CD4-positive, alpha-beta T cell (primary cell): ENCODE data around the gene ZMIZ2. TPM values are rescaled to one million over a fixed set of nuclear protein-coding genes. Genes with fewer than 3 reads are reported as not detected.

ENCODE experiments used
- ATAC-seq: fragments of 200-7000 bp; cut with Tn5 transposase; one replicate; pipeline ENCODE4 v1.10.0; 2022; ENCODE audit warnings: mild to moderate bottlenecking; ENCODE audit not compliant: poor library complexity
- CTCF ChIA-PET: fragments of 350-600 bp; sonication (Branson Sonifier 250); formaldehyde crosslinking; loops from one replicate; lab custom pipeline; 2021; ENCODE audit warnings: antibody characterized with exemption, inconsistent platforms; lab: Charles Lee
- POLR2A ChIA-PET: fragments of 350-600 bp; sonication (Branson Sonifier 250); formaldehyde crosslinking; loops from one replicate; lab custom pipeline; 2021; ENCODE audit warnings: antibody characterized with exemption, inconsistent platforms; lab: Charles Lee
- DNase-seq, 14 experiments: peaks; one replicate each; pipeline ENCODE4 v3.0.0-alpha.2; 2013 to 2020; ENCODE audit warnings: mixed read lengths in 2 of 14
- H3K27ac ChIP-seq, 2 donors: one replicate each; pipeline versions ENCODE4 v1.5.1 to v1.7.0; 2013; ENCODE audit warnings: low read length in 2 of 2, low read depth in 1 of 2, mild to moderate bottlenecking in 1 of 2
- H3K27me3 ChIP-seq, 2 experiments: 1 replicate in 1 of 2; 2 replicates in 1 of 2; pipeline versions ENCODE4 v1.6.1 to v1.7.0; 2013; ENCODE audit warnings: low read length in 2 of 2, control low read depth in 1 of 2, mild to moderate bottlenecking in 1 of 2, moderate library complexity in 1 of 2; ENCODE audit not compliant: insufficient read depth in 2 of 2, control insufficient read depth in 1 of 2
- H3K36me3 ChIP-seq: one replicate; pipeline ENCODE4 v1.6.1; 2013; ENCODE audit warnings: low read length, control low read depth; ENCODE audit not compliant: insufficient read depth
- H3K4me1 ChIP-seq: one replicate; pipeline ENCODE4 v1.6.1; 2013; ENCODE audit warnings: low read length, control low read depth; ENCODE audit not compliant: insufficient read depth
- H3K4me3 ChIP-seq: one replicate; pipeline ENCODE4 v1.5.1; 2013; ENCODE audit warnings: mild to moderate bottlenecking, low read length, moderate library complexity
- H3K9me3 ChIP-seq, 2 experiments: 1 replicate in 1 of 2; 2 replicates in 1 of 2; pipeline versions ENCODE4 v1.6.1 to v1.7.0; 2013; ENCODE audit warnings: low read length in 2 of 2, mild to moderate bottlenecking in 2 of 2, control low read depth in 1 of 2, moderate library complexity in 1 of 2; ENCODE audit not compliant: control insufficient read depth in 1 of 2, insufficient read depth in 1 of 2
- H3K27ac Mint-ChIP-seq: one replicate; pipeline ENCODE4 v1.8.0; 2020; ENCODE audit warnings: mixed read lengths
- H3K27me3 Mint-ChIP-seq: one replicate; pipeline ENCODE4 v1.8.0; 2021; ENCODE audit warnings: mixed read lengths
- H3K36me3 Mint-ChIP-seq: one replicate; pipeline ENCODE4 v1.8.0; 2021; ENCODE audit warnings: low read depth, mixed read lengths
- H3K4me1 Mint-ChIP-seq: one replicate; pipeline ENCODE4 v1.8.0; 2021; ENCODE audit warnings: low read depth, mixed read lengths
- H3K4me3 Mint-ChIP-seq: one replicate; pipeline ENCODE4 v1.8.0; 2020; ENCODE audit warnings: mild to moderate bottlenecking, mixed read lengths
- H3K9me3 Mint-ChIP-seq: one replicate; pipeline ENCODE4 v1.8.0; 2020; ENCODE audit warnings: mixed read lengths
- CTCF ChIP-seq: fragments of 200-600 bp; IDR thresholded peaks from one replicate; pipeline ENCODE4 v1.8.0; 2022; ENCODE audit warnings: antibody characterized with exemption, mild to moderate bottlenecking
- intact Hi-C, 2 experiments: fragments of 100-400 bp; cut with DNase I in 1 of 2; cut with micrococcal nuclease in 1 of 2; formaldehyde crosslinking; loops; one replicate each; pipeline versions ENCODE4 v1.15.1 to v1.9.0; 2023 to 2025; cut with DNase I, micrococcal nuclease
- total RNA-seq, 174 experiments: library from RNA in 2 of 174; stranded (reverse) in 2 of 174; gene quantifications; one replicate each; pipeline ENCODE4 v1.2.3 and lab custom pipeline; 2021 to 2026

The ZMIZ2 gene
- total RNA-seq, 2 experiments from 2014 or later, result 81.5 to 82.0 TPM

GRCh38 chr7:44764081-44764480, 15.4 kb downstream of the ZMIZ2 start:
- no peaks in the 10 kb centered on the region for H3K27me3 Mint-ChIP-seq
- no peak overlapping the region for H3K27ac Mint-ChIP-seq
- Histone ChIP-seq H3K27me3 (no peaks in the 10 kb centered on the region), H3K9me3 (no peaks in the 10 kb centered on the region), H3K36me3 (peaks cover 84% of the 10 kb centered on the region), H3K4me3 (no peak overlapping the region), H3K27ac (no peak overlapping the region), H3K4me1 (peaks cover 16% of the 10 kb centered on the region)
- peaks cover 83% of the 10 kb centered on the region for H3K36me3 Mint-ChIP-seq
- ATAC-seq (no peak), DNase-seq (no peak)
- intact Hi-C loops, result no loop called here
- no peak overlapping the region for H3K4me3 Mint-ChIP-seq
- H3K4me1 Mint-ChIP-seq, result peaks cover 22% of the 10 kb centered on the region
- no peak for TF ChIP-seq CTCF
- H3K9me3 Mint-ChIP-seq, result no peaks in the 10 kb centered on the region
- ChIA-PET CTCF (no interaction called here), POLR2A (no interaction called here)

- ATAC-seq, result no peak
- Histone ChIP-seq H3K27me3 (no peaks in the 10 kb centered on the region), H3K4me3 (no peak overlapping the region), H3K4me1 (peaks cover 24% of the 10 kb centered on the region), H3K9me3 (no peaks in the 10 kb centered on the region), H3K36me3 (peaks cover 75% of the 10 kb centered on the region), H3K27ac (no peak overlapping the region)
- DNase-seq, result no peak
- no peak overlapping the region for H3K4me3 Mint-ChIP-seq
- H3K36me3 Mint-ChIP-seq, result peaks cover 74% of the 10 kb centered on the region
- no peaks in the 10 kb centered on the region for H3K27me3 Mint-ChIP-seq
- H3K4me1 Mint-ChIP-seq, result peaks cover 30% of the 10 kb centered on the region
- H3K27ac Mint-ChIP-seq, result no peak overlapping the region
- intact Hi-C loops, result no loop called here
- no peak for TF ChIP-seq CTCF
- CTCF ChIA-PET, result no interaction called here
- POLR2A ChIA-PET, result no interaction called here
- H3K9me3 Mint-ChIP-seq, result no peaks in the 10 kb centered on the region
Observed at GRCh38 chr7:44764665-44765578, 16.3 kb downstream of the ZMIZ2 start.

- intact Hi-C loops, result no loop called here
- H3K36me3 Mint-ChIP-seq, result peaks cover 67% of the 10 kb centered on the region
- CTCF ChIA-PET, result no interaction called here
Observed at GRCh38 chr7:44765579-44766415, 17.1 kb downstream of the ZMIZ2 start.

More at GRCh38 chr7:44765579-44766415, 17.1 kb downstream of the ZMIZ2 start:
- H3K4me3 ChIP-seq, result no peak overlapping the region
- Mint-ChIP-seq H3K4me3 (no peak overlapping the region), H3K27ac (no peak overlapping the region), H3K9me3 (no peaks in the 10 kb centered on the region), H3K4me1 (peaks cover 35% of the 10 kb centered on the region), H3K27me3 (no peaks in the 10 kb centered on the region)
- H3K4me1 ChIP-seq, result peaks cover 33% of the 10 kb centered on the region
- H3K27ac ChIP-seq, result no peak overlapping the region
- ATAC-seq (no peak), DNase-seq (no peak)
- peaks cover 67% of the 10 kb centered on the region for H3K36me3 ChIP-seq
- no peaks in the 10 kb centered on the region for H3K9me3 ChIP-seq
- POLR2A ChIA-PET, result no interaction called here
- no peaks in the 10 kb centered on the region for H3K27me3 ChIP-seq
- no peak for TF ChIP-seq CTCF
